ENCODE measurements around the gene PPIL6. TPM values are rescaled to one million over a fixed set of nuclear protein-coding genes. Genes with fewer than 3 reads are reported as not detected.
A peak's percentile ranks its signal among the peaks of the same experiment; 100 is the strongest.

Gene PPIL6
- total RNA-seq, 1 donor from 2014 or later = 3.9 TPM

DNA sequence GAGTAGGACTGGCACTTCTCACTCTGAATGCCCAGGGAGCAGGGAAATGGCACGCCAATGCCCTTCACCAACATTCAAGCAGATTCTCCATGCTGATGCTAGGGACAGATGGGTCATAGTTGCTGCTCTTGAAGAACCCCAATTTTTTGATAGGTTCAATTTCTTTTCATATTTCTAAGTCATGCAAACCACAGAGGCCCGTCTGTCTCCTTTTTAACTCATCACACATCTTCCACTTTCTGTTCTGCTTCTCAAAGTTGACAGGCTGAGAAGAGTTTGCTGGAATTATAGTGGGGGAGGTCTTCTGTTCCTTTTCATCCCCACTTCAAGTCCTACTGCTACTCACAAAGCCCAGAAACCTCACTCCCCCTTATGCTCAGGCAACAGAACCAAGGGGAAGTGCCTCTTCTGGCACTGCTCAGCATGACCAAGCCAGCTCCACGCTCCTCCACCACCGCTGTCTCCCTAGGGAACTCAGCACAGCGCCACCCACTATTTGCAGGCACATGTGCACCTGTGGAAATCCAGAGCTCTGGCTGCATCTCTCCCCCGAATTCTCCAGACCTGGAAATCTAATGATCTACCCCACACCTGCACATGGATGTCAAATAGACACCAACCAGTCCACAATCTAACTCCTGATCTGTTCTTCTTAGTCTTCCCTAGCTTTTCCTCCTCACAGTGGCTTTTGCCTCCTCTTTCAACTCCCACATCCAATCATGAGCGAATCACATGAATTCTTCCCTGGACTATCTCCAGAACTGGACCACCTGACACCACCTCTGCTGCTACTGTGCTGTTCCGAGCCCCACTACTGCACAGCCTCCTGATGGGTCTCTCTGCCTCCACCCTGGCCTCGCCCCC, 31.9 kb upstream of the PPIL6 start:
- peaks cover 11% of the 10 kb centered on the region for H3K4me1 ChIP-seq
- DNase-seq = no peak
- H3K27ac ChIP-seq (replicated peaks) = no peak overlapping the region
- intact Hi-C loops (cut with micrococcal nuclease) = no loop called here
- H3K36me3 ChIP-seq = peaks cover 83% of the 10 kb centered on the region
- no peak for TF ChIP-seq CTCF (IDR thresholded peaks at IDR 0.05; ENCODE audit: borderline replicate concordance)
- no peak overlapping the region for H3K4me3 ChIP-seq
- no peaks in the 10 kb centered on the region for H3K9me3 ChIP-seq (replicated peaks)
- no peaks in the 10 kb centered on the region for H3K27me3 ChIP-seq (ENCODE audit: low read depth)

DNA sequence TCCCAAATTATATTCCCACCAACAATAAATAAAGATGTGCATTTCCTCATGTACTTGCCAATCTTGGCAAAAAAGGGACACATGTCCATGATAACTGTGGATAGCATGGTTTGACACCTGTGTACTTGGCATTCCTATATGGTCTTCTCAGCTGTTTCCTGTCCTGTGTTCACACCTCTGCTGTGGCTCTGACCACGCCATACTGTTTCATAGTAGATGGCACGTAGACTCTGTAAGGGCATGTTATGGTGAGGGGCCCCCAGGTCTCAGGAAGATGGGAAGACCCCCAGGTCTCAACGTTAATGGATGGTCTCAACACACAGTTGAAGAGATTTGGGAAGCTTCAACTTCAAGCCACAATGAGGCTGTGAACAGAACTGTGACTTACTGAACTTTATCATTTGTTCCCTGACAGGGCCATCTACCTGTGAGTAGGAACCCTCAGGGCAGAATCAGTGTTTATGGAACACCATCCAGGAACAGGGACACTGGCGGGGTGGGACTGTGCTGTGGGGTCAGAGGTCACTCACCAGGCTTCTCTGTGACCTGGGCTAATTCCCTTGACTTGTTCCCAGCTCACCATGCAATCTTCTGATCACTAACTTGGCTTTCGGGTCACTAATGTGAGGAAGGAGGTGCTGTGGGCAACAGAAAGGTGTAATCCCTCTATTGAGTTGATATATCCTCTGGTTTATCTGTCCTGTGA, 30.8 kb upstream of the PPIL6 start:
- Histone ChIP-seq H3K27me3 (ENCODE audit: low read depth) (no peaks in the 10 kb centered on the region), H3K4me3 (no peak overlapping the region), H3K4me1 (peaks cover 11% of the 10 kb centered on the region), H3K27ac (replicated peaks) (no peak overlapping the region), H3K9me3 (replicated peaks) (no peaks in the 10 kb centered on the region), H3K36me3 (peaks cover 85% of the 10 kb centered on the region)
- DNase-seq = no peak
- intact Hi-C loops (cut with micrococcal nuclease) = no loop called here
- no peak for TF ChIP-seq CTCF (IDR thresholded peaks at IDR 0.05; ENCODE audit: borderline replicate concordance)

GRCh38 chr6:109469591-109470189, 29.3 kb upstream of the PPIL6 start:
- Histone ChIP-seq H3K27me3 (ENCODE audit: low read depth) (no peaks in the 10 kb centered on the region), H3K4me3 (no peak overlapping the region), H3K9me3 (replicated peaks) (no peaks in the 10 kb centered on the region), H3K27ac (replicated peaks) (no peak overlapping the region), H3K4me1 (peaks cover 13% of the 10 kb centered on the region), H3K36me3 (peaks cover 86% of the 10 kb centered on the region)
- no peak for DNase-seq
- intact Hi-C loops (cut with micrococcal nuclease) = no loop called here
- no peak for TF ChIP-seq CTCF (IDR thresholded peaks at IDR 0.05; ENCODE audit: borderline replicate concordance)

GRCh38 chr6:109467696-109468095, 27.3 kb upstream of the PPIL6 start:
- H3K9me3 ChIP-seq (replicated peaks) = no peaks in the 10 kb centered on the region
- no peak for TF ChIP-seq CTCF (IDR thresholded peaks at IDR 0.05; ENCODE audit: borderline replicate concordance)
- H3K4me3 ChIP-seq = no peak overlapping the region
- H3K36me3 ChIP-seq = peaks cover 76% of the 10 kb centered on the region
- no peak overlapping the region for H3K27ac ChIP-seq (replicated peaks)
- intact Hi-C loops (cut with micrococcal nuclease) = no loop called here
- H3K4me1 ChIP-seq = peaks cover 13% of the 10 kb centered on the region
- no peaks in the 10 kb centered on the region for H3K27me3 ChIP-seq (ENCODE audit: low read depth)
- no peak for DNase-seq

DNA sequence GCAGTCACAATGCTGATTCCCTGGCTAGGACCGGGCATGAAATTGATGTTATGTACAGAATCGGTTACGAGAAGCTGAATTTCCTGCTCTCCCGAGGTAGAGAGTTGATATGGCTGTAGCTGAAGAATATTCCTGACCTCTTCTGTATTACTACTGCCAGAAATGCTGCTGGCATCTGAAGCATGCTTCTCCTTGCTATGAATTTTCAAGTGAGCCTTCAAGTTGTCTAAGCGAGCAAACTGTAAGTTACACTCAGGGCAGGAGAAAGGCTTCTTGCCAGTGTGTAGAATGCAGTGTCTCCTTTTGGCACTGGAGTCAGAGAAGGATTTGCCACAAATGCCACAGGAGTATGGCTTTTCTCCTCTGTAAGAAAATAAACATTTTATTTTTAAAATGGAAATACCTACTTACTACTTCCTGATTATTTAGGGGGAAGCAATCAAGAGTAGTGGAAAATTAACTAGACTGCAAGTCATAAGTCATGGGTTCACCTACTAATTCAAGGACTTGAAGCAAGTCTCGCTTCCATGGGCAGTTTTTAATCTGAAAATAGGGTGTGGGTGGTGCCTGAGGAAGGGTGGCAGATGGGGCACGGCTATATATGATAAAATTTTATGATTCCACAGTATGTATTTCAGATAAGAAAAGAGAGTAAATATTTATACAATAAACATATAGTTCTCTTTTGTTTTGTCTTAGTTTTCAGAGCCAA, 25.9 kb upstream of the PPIL6 start:
- TF ChIP-seq CTCF (IDR thresholded peaks at IDR 0.05; ENCODE audit: borderline replicate concordance) = no peak
- peak overlapping the region; percentile 20 for H3K27ac ChIP-seq (replicated peaks)
- peaks cover 75% of the 10 kb centered on the region for H3K36me3 ChIP-seq
- DNase-seq = no peak
- intact Hi-C loops (cut with micrococcal nuclease) = no loop called here
- H3K9me3 ChIP-seq (replicated peaks) = no peaks in the 10 kb centered on the region
- no peaks in the 10 kb centered on the region for H3K27me3 ChIP-seq (ENCODE audit: low read depth)
- no peak overlapping the region for H3K4me3 ChIP-seq
- H3K4me1 ChIP-seq = peaks cover 13% of the 10 kb centered on the region

Data from left ventricle myocardium inferior (tissue), 1 donor.